Ishikawa (cell line): ENCODE results near the gene MKNK1.
A peak's percentile ranks its signal among the peaks of the same experiment; 100 is the strongest.

Experiments
- CEBPB ChIP-seq: IDR thresholded peaks from 2 replicates; pipeline ENCODE4 v1.6.1; 2012
- CREB1 ChIP-seq: IDR thresholded peaks from 2 replicates; pipeline ENCODE4 v1.6.1; 2012; ENCODE audit warnings: low read depth
- EGR1 ChIP-seq: IDR thresholded peaks from 2 replicates; pipeline ENCODE4 v1.6.1; 2012
- EP300 ChIP-seq: IDR thresholded peaks from 2 replicates; pipeline ENCODE4 v1.6.1; 2012; ENCODE audit warnings: borderline replicate concordance
- FOXM1 ChIP-seq: IDR thresholded peaks from 2 replicates; pipeline ENCODE4 v1.6.1; 2012; ENCODE audit warnings: low read depth, borderline replicate concordance
- MAX ChIP-seq: IDR thresholded peaks from 2 replicates; pipeline ENCODE4 v1.6.1; 2012
- NFIC ChIP-seq: IDR thresholded peaks from 2 replicates; pipeline ENCODE4 v1.6.1; 2012
- RAD21 ChIP-seq: IDR thresholded peaks from 2 replicates; pipeline ENCODE4 v1.6.1; 2012; ENCODE audit warnings: low read depth
- TAF1 ChIP-seq: IDR thresholded peaks from 2 replicates; pipeline ENCODE4 v1.6.1; 2012; ENCODE audit warnings: low read depth, mild to moderate bottlenecking
- TCF12 ChIP-seq: IDR thresholded peaks from 2 replicates; pipeline ENCODE4 v1.6.1; 2012; ENCODE audit warnings: low read depth
- TEAD4 ChIP-seq: IDR thresholded peaks from 2 replicates; pipeline ENCODE4 v1.6.1; 2012
- YY1 ChIP-seq: IDR thresholded peaks from 2 replicates; pipeline ENCODE4 v1.6.1; 2012; ENCODE audit warnings: low read depth
- ZBTB7A ChIP-seq: IDR thresholded peaks from 2 replicates; pipeline ENCODE4 v1.6.1; 2012; ENCODE audit warnings: low read depth
- TF ChIP-seq, protein P1 (sequence below): IDR thresholded peaks from 2 replicates; pipeline ENCODE4 v1.6.1; 2012; ENCODE audit warnings: low read depth, mild to moderate bottlenecking
- TF ChIP-seq, protein P2 (sequence below): IDR thresholded peaks from 2 replicates; pipeline ENCODE4 v1.6.1; 2012

The MKNK1 gene

GRCh38 chr1:46603858-46604549 lies at the start of gene MKNK1:
MKNK1 (minus strand) TSS chr1:46604268; CDS start chr1:46583327, 20,941 bp downstream.
- no peak for TF ChIP-seq TCF12
- TF ChIP-seq, protein P1, sequence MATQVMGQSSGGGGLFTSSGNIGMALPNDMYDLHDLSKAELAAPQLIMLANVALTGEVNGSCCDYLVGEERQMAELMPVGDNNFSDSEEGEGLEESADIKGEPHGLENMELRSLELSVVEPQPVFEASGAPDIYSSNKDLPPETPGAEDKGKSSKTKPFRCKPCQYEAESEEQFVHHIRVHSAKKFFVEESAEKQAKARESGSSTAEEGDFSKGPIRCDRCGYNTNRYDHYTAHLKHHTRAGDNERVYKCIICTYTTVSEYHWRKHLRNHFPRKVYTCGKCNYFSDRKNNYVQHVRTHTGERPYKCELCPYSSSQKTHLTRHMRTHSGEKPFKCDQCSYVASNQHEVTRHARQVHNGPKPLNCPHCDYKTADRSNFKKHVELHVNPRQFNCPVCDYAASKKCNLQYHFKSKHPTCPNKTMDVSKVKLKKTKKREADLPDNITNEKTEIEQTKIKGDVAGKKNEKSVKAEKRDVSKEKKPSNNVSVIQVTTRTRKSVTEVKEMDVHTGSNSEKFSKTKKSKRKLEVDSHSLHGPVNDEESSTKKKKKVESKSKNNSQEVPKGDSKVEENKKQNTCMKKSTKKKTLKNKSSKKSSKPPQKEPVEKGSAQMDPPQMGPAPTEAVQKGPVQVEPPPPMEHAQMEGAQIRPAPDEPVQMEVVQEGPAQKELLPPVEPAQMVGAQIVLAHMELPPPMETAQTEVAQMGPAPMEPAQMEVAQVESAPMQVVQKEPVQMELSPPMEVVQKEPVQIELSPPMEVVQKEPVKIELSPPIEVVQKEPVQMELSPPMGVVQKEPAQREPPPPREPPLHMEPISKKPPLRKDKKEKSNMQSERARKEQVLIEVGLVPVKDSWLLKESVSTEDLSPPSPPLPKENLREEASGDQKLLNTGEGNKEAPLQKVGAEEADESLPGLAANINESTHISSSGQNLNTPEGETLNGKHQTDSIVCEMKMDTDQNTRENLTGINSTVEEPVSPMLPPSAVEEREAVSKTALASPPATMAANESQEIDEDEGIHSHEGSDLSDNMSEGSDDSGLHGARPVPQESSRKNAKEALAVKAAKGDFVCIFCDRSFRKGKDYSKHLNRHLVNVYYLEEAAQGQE = no peak
- no peak for TF ChIP-seq NFIC
- TF ChIP-seq, protein P2, sequence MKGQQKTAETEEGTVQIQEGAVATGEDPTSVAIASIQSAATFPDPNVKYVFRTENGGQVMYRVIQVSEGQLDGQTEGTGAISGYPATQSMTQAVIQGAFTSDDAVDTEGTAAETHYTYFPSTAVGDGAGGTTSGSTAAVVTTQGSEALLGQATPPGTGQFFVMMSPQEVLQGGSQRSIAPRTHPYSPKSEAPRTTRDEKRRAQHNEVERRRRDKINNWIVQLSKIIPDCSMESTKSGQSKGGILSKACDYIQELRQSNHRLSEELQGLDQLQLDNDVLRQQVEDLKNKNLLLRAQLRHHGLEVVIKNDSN = no peak
- no peak for TF ChIP-seq FOXM1
- peak; percentile 42; the same call in 1 of the 2 replicates for TF ChIP-seq YY1
- TF ChIP-seq EGR1 = peak; percentile 72
- TF ChIP-seq ZBTB7A = no peak; the same call in 1 of the 2 replicates
- no peak for TF ChIP-seq TEAD4
- TF ChIP-seq MAX = no peak
- TF ChIP-seq CEBPB = no peak
- no peak for TF ChIP-seq EP300
- no peak for TF ChIP-seq CREB1
- TF ChIP-seq TAF1 = peak; percentile 69
- TF ChIP-seq RAD21 = no peak

DNA sequence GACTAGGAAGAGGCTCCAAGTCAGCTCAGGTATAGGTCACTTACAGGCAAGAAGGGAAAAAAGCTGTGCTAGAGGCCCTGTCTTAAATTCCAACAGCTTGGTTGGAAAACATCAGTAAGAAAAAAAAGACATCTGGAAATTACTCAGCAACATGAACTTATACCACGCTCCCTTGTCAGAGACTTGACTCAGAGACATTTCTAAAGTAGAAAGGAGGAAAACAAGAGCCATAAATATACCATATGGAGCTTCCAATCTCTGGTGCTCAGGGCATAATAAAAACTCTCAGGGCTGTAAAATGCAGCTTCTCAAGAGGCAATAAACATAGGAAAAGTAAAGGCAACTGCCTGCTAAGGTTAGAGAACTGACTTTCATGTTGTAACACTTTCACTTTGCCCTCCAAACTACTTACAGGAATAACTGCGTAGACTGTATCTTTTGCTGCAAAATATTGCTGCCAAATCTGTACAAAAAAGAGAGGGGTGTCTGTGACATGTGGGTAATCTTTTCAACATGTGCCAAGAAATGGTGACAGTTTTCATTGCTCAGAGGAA lies 49.4 kb upstream of the MKNK1 start:
- TF ChIP-seq NFIC (no peak), FOXM1 (no peak), EGR1 (no peak), TAF1 (no peak), RAD21 (no peak), TEAD4 (no peak), CEBPB (no peak)
- TF ChIP-seq, protein P2 = no peak

- TF ChIP-seq MAX (no peak), TEAD4 (no peak), NFIC (no peak), EP300 (no peak), RAD21 (no peak), CREB1 (no peak), CEBPB (no peak), TAF1 (no peak), FOXM1 (no peak), YY1 (no peak)
- TF ChIP-seq, protein P2 = no peak
- TF ChIP-seq, protein P1 = no peak
Measured at GRCh38 chr1:46652321-46653100, 48.4 kb upstream of the MKNK1 start.

- TF ChIP-seq, protein P1 = no peak
- TF ChIP-seq NFIC = no peak
- TF ChIP-seq, protein P2 = no peak
- TF ChIP-seq FOXM1 = no peak
Measured at GRCh38 chr1:46650491-46650890, 46.4 kb upstream of the MKNK1 start.
